ENCODE measurements around the gene ATP8A2. TPM values are rescaled to one million over a fixed set of nuclear protein-coding genes. Genes with fewer than 3 reads are reported as not detected.
"Not testable (repeated sequence)": the region's sequence is repeated elsewhere in the genome, so short reads cannot be mapped to it uniquely, and the experiment has no call there.

ATP8A2 gene
- total RNA-seq, 1 experiment from 2014 or later = 1.1 TPM

DNA sequence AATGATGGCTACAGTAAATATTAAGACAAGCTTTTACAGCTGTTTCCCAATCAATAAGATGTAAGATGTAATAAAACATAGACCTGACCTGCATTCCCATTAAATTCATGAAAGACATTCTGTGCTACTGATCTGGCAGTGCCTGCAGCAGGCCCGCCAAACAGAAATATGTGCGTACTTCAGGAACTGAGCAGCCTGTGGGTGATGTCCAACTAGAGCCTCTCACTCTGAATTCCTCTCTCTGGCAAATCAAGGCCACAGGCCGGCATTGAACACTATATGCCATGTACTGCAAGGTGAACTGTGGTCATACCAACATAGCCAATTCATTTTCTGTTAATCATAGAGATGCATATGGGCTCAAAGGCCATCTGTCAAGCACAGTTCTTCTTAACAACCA is 662.2 kb downstream of the ATP8A2 start:
- DNase-seq (ENCODE audit: low spot score) = no peak

DNA sequence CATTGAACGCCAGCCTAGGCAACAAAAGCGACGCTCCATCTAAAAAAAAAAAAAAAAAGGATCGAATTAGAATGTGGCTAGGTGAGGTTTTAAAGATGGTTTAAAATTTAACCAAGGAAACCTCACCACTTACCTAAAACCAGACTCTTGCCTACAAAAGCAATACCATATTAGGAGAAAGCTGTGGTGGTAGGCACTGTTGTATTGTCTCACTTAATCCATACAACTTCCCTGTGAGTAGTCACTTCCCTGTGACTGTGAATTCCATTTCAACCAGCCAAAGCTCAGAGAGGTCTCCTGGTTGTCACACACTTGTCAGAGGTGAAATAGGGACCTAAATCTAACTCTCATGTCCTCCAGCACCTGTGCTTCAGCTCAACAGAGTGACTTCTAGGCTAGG is 664.6 kb downstream of the ATP8A2 start:
- no peak for DNase-seq (ENCODE audit: low spot score)

DNA sequence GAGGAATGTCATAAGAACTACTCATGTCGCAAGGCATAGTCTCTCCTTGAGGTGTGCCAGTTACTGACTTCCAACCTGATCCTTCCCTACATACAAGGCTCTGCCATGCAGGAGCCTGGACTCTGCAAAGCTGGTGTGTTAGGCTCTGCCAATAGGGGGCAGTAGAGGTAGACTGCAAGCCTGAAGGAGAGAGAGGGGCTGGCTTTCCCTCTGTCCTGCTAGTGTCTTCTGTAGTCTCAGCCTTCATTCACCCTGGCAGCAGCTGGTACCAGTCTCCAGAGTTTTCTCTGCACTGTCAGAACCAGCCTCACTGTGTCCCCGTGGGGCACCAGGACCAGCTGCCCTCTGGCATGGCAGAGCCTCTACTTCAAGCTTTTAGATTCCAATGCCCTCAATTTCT is 665.5 kb downstream of the ATP8A2 start:
- peak; percentile 30 for DNase-seq (ENCODE audit: low spot score)

- no peak for DNase-seq (ENCODE audit: low spot score)
These were observed 667.2 kb downstream of the ATP8A2 start for GRCh38 chr13:26038931-26039475.

- no peak for DNase-seq (ENCODE audit: low spot score)
These were observed 669.7 kb downstream of the ATP8A2 start for GRCh38 chr13:26041444-26041843.

DNA sequence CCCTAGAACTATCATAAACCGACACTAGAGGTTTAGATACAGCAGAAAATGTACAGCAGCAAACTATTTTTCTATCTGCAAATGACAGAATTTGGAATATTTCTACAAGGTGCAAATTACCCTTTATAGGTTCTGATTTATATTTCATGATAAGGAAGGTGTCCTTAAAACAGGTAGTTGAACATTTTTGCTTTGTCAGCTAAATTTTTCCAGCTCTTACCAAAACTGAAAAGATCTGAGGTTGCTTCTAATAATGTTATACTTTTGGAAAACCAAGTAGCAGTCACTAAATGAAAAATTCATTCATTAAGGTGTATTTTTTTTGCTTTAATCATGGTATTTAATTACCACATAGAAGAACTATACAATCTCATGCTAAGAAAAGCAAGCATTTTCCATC is 671.0 kb downstream of the ATP8A2 start:
- no peak for DNase-seq (ENCODE audit: low spot score)

- DNase-seq (ENCODE audit: low spot score) = no peak
These were observed 673.4 kb downstream of the ATP8A2 start for GRCh38 chr13:26045142-26045541.

DNA sequence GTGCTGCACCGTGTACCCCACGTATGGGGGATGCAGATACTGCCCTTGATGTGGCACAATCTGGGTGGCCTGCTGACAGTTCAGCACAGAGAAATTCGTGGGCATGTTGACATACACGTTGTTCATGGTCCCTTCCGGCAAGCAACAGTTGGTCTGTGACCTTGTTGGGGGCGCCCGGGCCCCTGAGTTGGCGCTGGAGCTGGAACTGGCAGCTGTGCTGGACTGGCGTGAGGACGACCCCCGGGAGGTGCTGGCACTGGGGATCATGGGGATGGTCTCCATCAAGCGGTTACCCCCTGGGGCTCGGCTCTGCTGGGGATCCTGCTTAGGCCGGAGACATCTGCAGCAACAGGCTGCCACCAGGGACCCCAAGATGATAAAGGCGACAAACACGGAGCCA is 674.9 kb downstream of the ATP8A2 start:
- DNase-seq (ENCODE audit: low spot score) = no peak

DNA sequence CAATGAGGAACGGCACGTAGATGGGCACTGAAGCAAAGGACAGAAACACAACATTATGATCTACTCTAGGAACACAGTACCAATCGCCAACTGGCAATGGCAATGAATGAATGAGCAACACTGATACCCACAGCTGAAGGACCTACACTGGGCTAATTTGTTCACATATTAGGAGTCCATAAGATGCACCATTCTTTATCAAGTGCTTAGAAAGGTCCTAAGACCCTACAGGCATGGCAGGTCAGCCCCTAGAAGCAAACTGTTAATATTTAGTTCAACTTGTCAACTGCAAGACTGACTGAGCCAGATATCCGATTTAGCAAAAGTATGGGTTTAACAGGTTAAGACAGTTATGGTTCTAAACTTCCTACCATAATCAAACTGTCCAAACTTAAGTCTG is 675.3 kb downstream of the ATP8A2 start:
- DNase-seq (ENCODE audit: low spot score) = no peak

GRCh38 chr13:26048741-26049140 is 677.0 kb downstream of the ATP8A2 start:
- DNase-seq (ENCODE audit: low spot score) = no peak

DNA sequence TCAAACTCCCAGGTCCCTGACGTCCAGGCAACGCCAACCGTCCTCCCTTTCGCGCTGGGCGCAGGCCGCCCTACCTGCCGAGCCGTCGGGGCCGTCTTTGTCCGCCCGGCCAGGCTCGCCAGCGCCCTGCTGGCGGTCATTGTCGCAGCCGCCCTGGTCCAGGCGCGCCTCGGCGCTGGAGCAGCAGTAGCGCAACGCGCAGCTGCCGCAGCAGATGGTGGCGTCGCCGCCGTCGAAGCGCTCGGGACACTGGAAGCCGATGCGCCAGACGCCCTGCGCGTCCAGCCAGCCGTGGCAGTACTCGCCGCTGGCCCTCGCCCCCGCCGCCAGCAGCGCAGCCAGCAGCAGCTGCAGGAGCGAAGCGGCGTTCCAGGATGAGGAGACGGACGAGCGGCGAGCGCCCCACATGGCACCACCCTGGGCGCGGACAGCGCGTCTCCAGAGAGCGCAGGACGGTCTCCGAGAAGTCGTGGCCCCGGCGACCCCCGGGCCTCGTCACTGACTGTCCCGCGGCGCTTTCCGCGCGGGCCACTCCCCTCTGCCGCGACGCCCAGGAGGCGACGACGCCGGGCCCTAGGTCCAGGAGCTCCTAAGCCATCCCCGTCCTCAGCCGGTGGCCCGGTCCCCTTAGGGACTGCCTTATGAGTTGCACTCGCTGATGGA is 678.9 kb downstream of the ATP8A2 start:
- no peak for DNase-seq (ENCODE audit: low spot score)

DNA sequence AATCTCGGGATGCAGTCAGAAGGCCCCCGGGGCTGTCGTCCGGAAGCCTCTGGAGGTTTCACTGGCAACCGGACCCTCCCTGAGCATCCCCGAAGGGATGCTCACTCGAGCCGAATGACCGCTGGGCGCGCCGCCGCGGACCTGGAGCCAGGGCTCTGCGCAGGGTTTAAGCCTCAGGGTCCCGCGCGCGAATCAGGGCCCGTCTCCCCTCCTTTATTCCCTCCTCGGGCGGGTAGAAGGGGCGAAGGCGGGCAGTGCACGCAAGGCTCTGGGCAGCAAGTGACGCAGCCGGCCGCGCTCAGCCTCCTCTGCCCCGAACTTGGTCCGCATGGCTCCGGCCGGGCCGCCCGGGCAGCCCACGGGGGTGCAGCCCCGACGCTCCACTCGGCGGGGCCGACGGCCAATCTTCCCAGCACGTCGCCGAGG is 679.5 kb downstream of the ATP8A2 start:
- DNase-seq (ENCODE audit: low spot score) = no peak

GRCh38 chr13:26051657-26052311 is 680.0 kb downstream of the ATP8A2 start, which contains the start of gene SHISA2:
TSS of gene SHISA2 (minus strand) at chr13:26052016. CDS start at chr13:26050975, 1,041 bp downstream.
- DNase-seq (ENCODE audit: low spot score) = no peak

- no peak for DNase-seq (ENCODE audit: low spot score)
These were observed 680.6 kb downstream of the ATP8A2 start for GRCh38 chr13:26052337-26052736.

GRCh38 chr13:26053418-26053980 is 681.7 kb downstream of the ATP8A2 start:
- DNase-seq (ENCODE audit: low spot score) = no peak

DNA sequence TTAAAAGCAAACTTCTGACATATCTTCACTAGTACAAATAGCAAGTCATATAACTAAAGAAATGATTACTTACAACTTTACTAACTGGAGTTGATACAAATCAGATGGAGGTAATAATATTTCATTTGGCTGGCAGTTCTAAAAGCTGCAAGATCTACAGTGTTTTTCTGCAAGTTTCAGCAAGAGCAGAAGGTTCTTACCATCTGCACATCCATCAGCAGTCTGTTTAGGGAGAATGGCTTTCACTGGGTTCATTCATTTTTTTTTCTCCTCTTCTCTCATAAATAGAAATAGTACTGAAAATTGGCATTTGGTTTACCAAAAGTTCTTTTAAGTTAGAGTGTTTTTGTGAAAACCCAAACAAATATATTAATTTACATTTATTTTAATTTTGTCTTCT is 683.1 kb downstream of the ATP8A2 start:
- no peak for DNase-seq (ENCODE audit: low spot score)

GRCh38 chr13:26058704-26059103 is 686.9 kb downstream of the ATP8A2 start:
- no peak for DNase-seq (ENCODE audit: low spot score)

- no peak for DNase-seq (ENCODE audit: low spot score)
These were observed 688.6 kb downstream of the ATP8A2 start for GRCh38 chr13:26060357-26060756.

GRCh38 chr13:26061256-26061655 is 689.5 kb downstream of the ATP8A2 start:
- DNase-seq (ENCODE audit: low spot score) = no peak

DNA sequence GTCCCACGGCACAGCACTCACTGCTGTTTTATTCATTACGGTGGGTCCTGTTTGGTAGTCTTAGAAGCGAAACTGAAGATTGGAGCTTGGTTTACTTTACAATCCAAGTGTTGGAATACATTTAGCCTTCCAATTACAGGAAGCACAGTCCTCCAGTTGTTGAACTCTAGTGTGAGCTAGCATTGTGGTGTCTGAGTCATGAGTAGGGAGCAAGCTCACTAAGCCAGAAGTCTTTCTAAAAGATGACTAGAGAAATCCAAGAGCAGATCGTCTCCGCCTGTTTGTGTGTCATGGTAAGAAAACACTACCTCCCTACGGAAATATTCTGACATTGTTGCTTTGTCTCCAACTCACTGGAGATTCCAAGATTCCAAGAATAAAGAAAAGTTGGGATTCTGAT is 690.2 kb downstream of the ATP8A2 start:
- DNase-seq (ENCODE audit: low spot score) = peak; percentile 89

- peak; percentile 65 for DNase-seq (ENCODE audit: low spot score)
These were observed 691.2 kb downstream of the ATP8A2 start for GRCh38 chr13:26062853-26063444.

GRCh38 chr13:26066492-26066891 is 694.7 kb downstream of the ATP8A2 start:
- not testable (repeated sequence) for DNase-seq (ENCODE audit: low spot score)

DNA sequence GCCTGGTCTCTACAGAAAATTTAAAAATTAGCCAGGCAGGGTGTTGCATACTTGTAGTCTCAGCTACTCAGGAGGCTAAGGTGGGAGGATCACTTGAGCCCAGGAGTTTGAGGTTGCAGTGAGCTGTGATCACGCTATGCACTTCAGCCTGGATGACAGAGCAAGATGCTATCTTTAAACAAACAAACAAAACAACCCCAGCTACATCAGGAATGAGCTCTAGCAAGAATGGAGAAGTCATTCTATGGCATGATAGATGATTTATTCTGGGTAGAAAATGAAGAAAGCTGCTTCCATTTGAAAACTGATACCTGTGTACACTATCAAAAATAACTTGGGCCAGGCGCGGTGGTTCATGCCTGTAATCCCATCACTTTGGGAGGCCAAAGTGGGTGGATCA is 695.8 kb downstream of the ATP8A2 start:
- no peak for DNase-seq (ENCODE audit: low spot score)

Data from H4 (cell line).